CD1c-positive myeloid dendritic cell (primary cell): Measurements from ENCODE around the gene VNN1.
"Not testable (repeated sequence)": the region's sequence is repeated elsewhere in the genome, so short reads cannot be mapped to it uniquely, and the experiment has no call there.

Source experiments
- DNase-seq: peaks from one replicate; pipeline ENCODE4 v3.0.0-alpha.2; 2016; ENCODE audit errors: extremely low spot score

VNN1 gene

DNA sequence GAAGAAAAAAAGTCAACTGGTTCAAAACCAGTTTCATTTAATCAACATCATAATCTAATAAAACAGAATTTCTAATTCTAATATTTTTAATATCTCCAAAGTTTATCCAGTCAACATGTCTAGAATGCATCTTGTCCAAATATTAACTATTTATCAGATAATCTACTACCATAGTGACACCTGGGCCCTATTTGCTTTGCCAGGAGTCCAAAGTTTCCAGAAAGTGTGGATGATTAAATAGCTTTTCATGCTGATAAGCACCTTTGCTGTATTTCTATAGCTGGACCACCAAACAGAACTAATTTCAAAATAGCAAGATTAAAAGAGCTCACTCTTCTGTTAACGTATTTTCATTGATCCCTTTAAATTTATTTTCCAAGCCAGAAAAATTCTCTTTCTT is 42.6 kb downstream of the VNN1 start:
- DNase-seq: no peak

DNA sequence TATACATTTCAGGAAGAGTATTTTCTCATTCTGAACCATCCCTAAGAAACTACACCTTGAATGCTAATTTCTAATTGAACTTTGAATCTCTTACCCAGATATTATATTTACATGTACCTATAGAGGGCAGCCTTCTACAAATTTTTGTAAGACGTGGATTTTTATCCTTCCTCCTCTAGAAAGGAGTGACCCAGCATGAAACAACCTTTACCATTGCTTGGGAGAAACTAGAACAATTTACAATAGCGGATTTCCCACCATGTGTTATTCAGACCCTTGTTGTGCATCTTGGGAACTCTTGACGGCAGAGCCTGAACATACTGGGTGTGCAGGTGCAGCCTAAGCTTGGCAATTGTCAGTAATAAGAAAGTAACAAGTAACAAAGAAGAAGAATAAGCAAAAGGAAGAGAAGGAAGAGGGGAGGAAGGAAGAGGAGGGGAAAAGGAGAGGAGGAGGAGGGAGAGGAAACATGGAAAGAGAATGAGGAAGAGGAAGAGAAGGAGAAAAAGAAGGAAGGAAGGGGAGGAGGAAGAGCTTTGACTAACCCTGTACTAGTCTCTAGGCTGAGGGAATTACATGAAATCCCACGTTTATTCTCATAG is 44.1 kb downstream of the VNN1 start:
- peak; percentile 69 for DNase-seq

DNA sequence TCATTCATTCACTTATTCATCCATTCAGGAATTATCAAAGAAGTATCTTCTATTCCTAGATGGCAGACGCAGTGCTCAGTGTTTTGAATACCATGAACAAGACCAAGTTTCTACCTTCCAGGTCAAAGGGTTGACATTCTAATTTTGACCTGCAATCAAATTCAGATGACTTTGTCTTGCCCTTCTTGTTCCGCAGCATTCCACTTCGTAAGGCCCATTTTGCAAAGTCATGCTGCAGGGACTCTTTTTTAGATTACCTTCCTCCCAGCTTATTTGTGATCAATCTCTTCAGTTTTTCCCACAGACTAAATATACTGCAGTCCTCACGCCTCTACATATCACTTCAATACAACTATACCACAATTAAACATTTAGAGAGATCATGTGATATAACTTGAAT is 47.7 kb downstream of the VNN1 start:
- no peak for DNase-seq

DNA sequence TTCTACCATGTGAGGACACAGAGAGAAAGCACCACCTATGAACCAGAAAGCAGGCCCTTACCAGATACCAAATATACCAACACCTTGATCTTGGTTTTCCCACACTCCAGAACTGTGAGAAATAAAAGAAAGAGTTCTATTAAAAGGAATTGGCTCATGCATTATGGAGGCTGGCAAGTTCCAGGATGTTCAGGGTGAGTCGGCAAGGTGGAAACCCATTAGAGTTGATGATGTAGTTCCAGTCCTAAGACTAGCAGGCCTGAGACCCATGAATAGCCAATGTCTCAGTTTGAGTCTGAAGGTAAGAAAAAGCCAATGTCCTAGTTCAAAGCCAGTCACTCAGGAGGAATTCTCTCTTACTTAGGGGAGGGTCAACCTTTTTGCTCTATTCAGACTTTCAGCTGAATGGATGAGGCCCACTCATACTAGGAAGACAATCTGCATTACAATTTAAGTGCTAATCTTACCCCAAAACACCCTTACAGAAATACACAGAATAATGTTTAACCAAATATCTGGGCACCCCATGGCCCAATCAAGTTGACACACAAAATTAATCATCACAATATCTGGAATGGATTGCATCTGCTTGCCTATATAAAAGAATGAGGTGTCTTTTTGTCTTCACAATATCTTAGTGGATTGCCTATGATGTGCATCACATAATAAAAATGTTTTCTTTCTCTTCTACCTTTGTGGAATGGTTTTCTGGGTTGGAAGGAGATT is 49.4 kb downstream of the VNN1 start:
- DNase-seq: no peak

DNA sequence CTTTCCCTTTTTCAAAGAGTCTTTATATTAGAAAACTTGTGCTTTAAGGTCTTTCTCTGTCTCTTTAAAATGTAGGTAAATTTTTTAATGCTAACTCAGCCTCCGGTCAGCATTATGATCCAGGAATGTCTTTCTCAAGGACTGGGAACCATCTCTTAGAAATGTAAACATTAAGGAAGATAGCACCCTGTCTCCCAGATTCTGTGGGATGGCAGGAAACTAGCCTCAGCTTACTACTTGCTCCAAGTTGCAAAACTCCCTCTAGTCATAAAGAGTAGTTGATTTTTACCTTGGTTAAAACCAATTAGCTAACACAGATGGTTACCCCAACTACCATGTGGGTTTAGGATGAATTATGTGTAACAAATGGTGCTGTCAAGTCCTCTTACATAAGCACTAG is 50.2 kb downstream of the VNN1 start:
- no peak for DNase-seq

DNA sequence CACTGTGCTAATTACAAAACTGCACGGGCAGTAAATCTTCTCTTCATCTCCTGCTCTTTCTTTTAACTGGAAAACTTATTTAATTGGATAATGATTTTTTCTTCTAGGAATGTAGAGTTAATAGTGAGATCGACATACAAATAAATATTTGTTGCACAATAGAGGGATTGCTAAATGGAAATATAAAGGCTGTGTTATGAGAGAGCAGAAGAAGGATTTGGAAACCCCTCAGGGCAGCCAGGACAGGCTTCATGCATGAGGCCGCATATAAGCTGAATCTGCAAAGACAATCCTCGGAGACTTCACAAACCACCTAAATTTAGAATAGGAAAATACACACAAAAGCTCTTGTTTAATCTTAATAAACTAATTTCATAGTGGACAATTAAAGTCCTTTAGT is 51.9 kb downstream of the VNN1 start:
- DNase-seq: no peak

DNA sequence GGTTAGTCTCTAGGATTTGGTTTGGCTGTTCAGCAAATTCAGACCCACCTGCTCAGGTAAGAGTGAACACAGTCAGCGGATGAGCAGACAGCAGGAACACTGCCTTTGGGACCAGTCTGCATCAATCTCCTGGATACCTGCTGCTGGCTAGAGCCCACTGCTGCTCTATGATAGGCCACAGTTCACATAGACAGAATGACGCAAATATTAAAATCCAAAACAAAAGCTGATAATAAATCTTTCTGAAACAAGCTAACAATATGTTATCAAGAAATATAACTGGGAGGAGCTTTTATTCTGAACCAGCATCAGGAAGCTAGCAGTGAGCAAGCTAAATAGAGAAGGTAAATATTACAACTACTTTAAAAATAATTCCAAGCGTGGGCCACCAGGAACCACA is 54.8 kb downstream of the VNN1 start, which contains the start of gene TAAR1:
TAAR1 (minus strand) TSS at position 101 of the 400 bp plus-strand sequence. CDS start 13,179 bp downstream, outside the sequence.
- DNase-seq: no peak

DNA sequence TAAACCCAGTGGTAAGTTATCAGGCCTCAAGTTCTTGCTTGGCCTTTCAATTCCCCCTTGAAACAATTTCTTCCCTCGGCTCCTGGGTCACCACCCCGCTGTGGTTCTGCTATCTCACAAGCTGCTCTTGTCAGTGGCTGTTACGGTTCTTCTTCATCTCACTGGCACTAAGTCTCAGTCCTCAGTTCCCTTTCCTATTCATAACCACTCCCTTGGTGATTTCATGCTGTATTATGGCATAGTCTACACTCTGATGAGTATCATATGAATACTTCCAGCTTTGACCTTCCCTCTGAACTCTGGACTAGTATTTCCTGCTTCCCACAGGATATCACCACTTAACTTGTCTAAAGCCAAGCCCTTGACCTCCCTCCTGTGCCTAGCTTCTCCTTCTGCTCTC is 62.8 kb downstream of the VNN1 start:
- peak; percentile 71 for DNase-seq

DNA sequence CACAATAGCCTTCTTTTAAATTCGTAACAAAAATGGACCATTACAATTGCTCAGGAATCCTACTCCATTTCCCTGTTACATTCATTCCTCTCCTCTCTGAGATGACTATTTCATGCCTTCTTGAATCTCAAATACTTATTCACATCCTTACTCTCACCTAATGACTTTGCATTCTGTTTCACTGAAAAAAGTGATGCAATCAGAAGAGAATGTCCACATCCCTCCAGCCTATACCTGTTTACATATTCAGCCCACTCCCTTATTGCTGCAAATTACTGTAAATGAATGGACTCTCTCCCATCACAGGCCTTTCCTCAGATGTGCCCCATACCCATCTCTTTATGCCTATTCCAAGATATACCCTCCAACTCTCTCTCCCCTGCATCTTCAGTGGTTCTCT is 63.4 kb downstream of the VNN1 start:
- no peak for DNase-seq

DNA sequence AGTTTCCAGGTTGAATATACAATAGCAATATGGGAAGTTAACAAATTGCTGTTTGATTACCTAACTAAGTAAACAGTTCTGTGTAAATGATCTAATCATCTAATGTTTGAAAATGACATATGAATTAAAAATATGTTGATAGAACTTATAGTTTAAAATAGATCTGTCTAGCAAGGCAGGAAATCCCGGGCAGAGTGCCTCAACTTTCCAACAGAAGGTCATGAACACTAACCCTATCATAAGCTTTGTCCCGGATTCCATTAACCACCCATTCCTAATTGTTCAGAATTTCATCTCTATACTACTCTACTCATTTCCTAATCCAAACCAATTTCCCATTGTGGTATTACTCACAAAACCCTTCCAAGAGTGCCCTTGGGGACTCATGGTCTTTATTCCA is 65.0 kb downstream of the VNN1 start:
- no peak for DNase-seq

DNA sequence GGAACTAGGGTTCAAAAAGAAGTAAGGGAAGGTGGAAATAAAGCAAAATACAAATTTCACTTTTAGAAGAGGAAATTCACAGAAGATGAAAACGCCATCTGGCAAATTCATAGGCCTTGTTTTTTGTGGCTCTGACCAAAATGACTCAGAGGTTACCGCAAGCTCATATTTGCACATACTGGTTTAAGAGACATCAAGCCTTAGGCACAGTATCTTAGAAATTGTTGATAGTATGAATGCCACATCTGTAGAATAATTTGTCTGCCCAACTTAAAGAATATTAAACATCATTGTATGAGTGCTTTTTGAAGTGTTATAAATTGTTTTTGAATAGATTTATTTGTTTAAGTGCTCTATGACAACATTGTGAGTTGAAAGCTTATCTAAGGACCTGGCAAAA is 65.5 kb downstream of the VNN1 start:
- DNase-seq: peak; percentile 10

DNA sequence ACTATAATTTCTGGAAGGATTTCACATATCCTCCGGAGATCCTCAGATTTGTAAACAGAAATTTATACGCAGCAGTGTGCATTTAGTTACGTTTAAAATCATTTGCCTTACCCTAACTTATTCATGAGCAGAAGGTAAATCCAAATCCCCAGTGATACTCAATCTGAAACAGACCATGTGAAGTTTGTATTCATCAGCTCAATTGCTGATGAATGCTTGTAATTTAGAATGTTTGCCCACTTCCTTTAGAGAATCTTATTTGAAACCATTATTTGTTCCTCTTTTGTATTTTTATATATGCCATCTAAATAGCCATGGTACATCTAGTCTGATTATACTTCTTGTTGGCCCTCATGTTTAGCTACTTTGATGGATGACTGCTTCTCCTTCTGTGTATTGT is 70.3 kb downstream of the VNN1 start:
- no peak for DNase-seq

DNA sequence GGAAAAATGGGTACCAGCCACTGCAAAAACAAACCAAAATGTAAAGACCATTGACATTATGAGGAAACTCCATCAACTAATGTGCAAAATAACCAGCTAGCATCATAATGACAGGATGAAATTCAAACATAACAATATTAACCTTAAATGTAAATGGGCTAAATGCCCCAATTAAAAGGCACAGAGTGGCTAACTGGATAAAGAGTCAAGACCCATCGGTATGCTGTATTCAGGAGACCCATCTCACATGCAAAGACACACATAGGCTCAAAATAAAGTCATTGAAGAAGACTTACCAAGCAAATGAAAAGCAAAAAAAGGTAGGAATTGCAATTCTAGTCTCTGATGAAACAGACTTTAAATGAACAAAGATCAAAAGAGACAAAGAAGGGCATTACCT is 76.7 kb downstream of the VNN1 start:
- not testable (repeated sequence) for DNase-seq

DNA sequence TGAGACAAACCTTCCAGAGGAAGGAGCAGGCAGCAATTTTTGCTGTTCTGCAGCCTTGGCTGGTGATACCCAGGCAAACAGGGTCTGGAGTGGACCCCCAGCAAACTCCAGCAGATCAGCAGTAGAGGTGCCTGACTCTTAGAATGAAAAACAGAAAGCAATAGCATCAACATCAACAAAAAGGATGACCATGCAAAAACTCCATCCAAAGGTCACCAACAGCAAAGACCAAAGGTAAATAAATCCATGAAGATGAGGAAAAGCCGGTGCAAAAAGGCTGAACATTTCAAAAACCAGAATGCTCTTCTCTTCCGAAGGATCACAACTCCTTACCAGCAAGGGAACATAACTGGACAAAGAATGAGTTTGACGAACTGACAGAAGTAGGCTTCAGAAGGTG is 77.9 kb downstream of the VNN1 start:
- DNase-seq: not testable (repeated sequence)

DNA sequence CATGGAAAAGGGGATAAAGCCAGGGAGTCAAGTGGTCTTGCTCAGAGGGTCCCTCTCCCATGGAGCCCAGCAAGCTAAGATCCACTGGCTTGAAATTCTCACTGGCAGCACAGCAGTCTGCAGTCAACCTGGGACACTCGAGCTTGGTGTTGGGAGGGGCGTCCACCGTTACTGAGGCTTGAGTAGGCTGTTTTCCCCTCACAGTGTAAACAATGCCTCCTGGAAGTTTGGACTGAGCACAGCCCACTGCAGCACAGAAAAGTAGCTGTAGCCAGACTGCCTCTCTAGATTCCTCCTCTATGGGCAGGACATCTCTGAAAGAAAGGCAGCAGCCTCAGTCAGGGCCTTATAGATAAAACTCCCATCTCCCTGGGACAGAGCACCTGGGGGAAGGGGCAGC is 78.6 kb downstream of the VNN1 start:
- not testable (repeated sequence) for DNase-seq

DNA sequence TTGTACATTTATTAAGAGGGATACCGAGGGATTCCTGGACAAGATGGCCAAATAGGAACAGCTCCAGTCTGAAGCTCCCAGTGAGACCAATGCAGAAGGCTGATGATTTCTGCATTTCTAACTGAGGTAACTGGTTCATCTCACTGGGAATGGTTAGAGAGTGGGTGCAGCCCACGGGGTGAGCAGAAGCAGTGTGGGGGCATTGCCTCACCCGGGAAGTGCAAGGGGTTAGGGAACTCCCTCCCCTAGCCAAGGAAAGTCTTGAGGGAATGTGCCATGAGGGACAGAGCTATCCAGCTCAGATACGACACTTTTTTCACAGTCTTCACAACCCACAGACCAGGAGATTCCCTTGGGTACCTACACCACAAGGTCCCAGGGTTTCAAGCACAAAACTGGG is 79.1 kb downstream of the VNN1 start:
- no peak for DNase-seq

DNA sequence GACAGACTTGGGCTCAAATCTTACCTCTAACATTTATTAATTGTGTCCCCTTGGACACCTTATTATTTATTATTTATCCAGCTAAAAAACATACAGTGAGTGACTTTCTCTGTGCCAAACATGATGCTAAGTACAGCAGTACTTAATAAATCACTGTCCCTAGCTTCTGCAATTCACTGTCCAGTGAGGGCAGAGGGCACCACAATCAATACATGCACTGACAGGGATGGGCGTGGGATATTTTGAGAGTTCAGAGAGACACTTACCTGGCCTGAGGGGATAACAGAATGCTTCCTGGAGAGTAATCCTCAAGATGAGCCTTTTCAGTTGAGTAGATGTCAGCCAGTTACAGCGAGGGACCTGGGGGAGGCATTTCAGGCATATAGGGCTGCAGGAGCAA is 80.5 kb downstream of the VNN1 start:
- no peak for DNase-seq
